H1 (cell line): Measurements from ENCODE around the gene CNGA1. TPM values are rescaled to one million over a fixed set of nuclear protein-coding genes. Genes with fewer than 3 reads are reported as not detected.

ENCODE experiments used
- CREB1 ChIP-seq: IDR thresholded peaks from 2 replicates; pipeline ENCODE4 v1.6.1; 2012; ENCODE audit warnings: inconsistent platforms
- E2F6 ChIP-seq: IDR thresholded peaks from 2 replicates; pipeline ENCODE4 v1.6.1; 2012; ENCODE audit warnings: inconsistent platforms
- PHF8 ChIP-seq: fragments of 200-600 bp; sonication (generic); conservative IDR thresholded peaks from 2 replicates; pipeline ENCODE4 v1.7.1; 2012; ENCODE audit warnings: low read depth, mild to moderate bottlenecking, inconsistent platforms, low read length, moderate library complexity
- RBBP5 ChIP-seq: IDR thresholded peaks from 2 replicates; pipeline ENCODE4 v1.7.1; 2012; ENCODE audit warnings: low read depth, mild to moderate bottlenecking, inconsistent platforms, low read length, moderate library complexity, borderline replicate concordance
- RXRA ChIP-seq: IDR thresholded peaks from 2 replicates; pipeline ENCODE4 v1.6.1; 2011; ENCODE audit warnings: low read depth, mild to moderate bottlenecking, low read length, moderate library complexity; ENCODE audit not compliant: insufficient read depth
- TAF7 ChIP-seq: optimal IDR thresholded peaks from 2 replicates; pipeline ENCODE3; 2011; ENCODE audit warnings: low read depth, mild to moderate bottlenecking, inconsistent platforms, low read length, moderate library complexity, borderline replicate concordance
- polyA plus RNA-seq, 7 experiments: library from polyadenylated mRNA; depleted of rRNA in 3 of 7; stranded (reverse) in 5 of 7; unstranded in 2 of 7; fragments of >200 nt in 5 of 7; fragments of 200-250 nt in 2 of 7; gene quantifications; 1 replicate in 5 of 7; 2 replicates in 1 of 7; 4 replicates in 1 of 7; pipeline versions ENCODE4 v1.2.1 to v1.2.3, GENCODE V29; 2011 to 2013; ENCODE audit warnings: missing spikeins in 2 of 7, mixed read lengths in 2 of 7
- total RNA-seq: library from RNA; stranded (reverse); fragmentation: NEBNext Ultra II Directional; extraction: Animal tissue kit (Norgen Biotek cat#: 25700); gene quantifications from 2 replicates; pipeline ENCODE4 v1.2.1, GENCODE V29; 2021

The CNGA1 gene
- total and polyA plus RNA-seq, 2 of the 8 experiments (the other 6 are each of a cell fraction or from before 2014, with no cell fraction given): 0.17 to 0.54 TPM

- TF ChIP-seq E2F6 (no peak), CREB1 (no peak), RXRA (no peak), PHF8 (no peak), TAF7 (no peak), RBBP5 (no peak)
Observed at GRCh38 chr4:48008021-48008596, 8.4 kb downstream of the CNGA1 start (continued).
